T-helper 1 cell treated with Interleukin-12 subunit alpha and Interleukin-12 subunit beta and Interleukin-4 antibody, amounts not matched to agents 30 μg/mL and 1 μg/mL, for 36 hours (primary cell): ENCODE results near the gene STK11.

Experiments
- H3K27ac Mint-ChIP-seq: one replicate; pipeline ENCODE4 v1.8.0; 2021; ENCODE audit warnings: mild to moderate bottlenecking, mixed read lengths
- H3K27me3 Mint-ChIP-seq: one replicate; pipeline ENCODE4 v1.8.0; 2021; ENCODE audit warnings: low read depth, mixed read lengths
- H3K36me3 Mint-ChIP-seq: one replicate; pipeline ENCODE4 v1.8.0; 2021; ENCODE audit warnings: low read depth, mixed read lengths
- H3K4me1 Mint-ChIP-seq: one replicate; pipeline ENCODE4 v1.8.0; 2021; ENCODE audit warnings: low read depth, mixed read lengths
- H3K4me3 Mint-ChIP-seq: one replicate; pipeline ENCODE4 v1.8.0; 2021; ENCODE audit warnings: mild to moderate bottlenecking, moderate library complexity, mixed read lengths
- H3K9me3 Mint-ChIP-seq: one replicate; pipeline ENCODE4 v1.8.0; 2021; ENCODE audit warnings: mixed read lengths

The STK11 gene

DNA sequence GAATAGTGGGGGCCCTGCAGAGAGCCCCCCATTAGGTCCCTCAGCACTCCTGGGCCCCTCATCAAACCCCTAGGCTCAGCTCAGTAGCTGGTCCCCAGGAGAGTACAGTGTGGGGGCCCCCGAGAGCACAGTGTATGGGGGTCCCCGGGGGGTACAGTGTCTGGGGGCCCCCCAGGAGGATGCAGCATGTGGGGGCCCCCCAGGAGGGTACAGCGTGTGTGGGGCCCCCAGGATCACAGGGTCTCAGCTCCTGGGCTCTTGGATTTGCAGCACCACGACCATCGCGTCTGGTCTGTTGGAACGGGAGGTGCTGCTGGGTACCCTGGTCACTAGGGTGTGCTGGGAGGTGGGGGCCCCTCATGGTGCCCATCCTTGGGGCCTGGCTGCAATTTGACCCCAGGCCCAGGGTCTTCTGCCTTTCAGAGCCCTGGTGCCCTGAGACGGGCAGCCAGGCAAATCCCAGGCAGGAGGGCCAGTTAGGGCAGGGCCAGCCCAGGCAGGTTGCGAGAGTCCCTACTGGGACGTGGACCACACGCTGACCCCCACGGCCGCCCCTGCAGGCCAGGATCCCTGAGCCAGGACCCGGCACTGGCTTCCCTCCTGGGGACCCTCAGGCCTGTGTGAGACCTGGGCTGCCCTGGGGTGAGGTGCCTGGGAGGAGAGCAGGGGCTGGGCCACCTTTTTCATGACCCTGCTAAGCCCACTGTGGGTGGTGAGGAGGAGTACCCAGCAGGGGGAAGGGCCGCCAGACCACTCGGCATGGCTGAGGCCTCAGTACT lies 18.7 kb downstream of the STK11 start:
- Mint-ChIP-seq H3K27ac (no peak overlapping the region), H3K9me3 (no peaks in the 10 kb centered on the region), H3K4me1 (no peaks in the 10 kb centered on the region), H3K36me3 (no peaks in the 10 kb centered on the region), H3K4me3 (no peak overlapping the region), H3K27me3 (no peaks in the 10 kb centered on the region)

DNA sequence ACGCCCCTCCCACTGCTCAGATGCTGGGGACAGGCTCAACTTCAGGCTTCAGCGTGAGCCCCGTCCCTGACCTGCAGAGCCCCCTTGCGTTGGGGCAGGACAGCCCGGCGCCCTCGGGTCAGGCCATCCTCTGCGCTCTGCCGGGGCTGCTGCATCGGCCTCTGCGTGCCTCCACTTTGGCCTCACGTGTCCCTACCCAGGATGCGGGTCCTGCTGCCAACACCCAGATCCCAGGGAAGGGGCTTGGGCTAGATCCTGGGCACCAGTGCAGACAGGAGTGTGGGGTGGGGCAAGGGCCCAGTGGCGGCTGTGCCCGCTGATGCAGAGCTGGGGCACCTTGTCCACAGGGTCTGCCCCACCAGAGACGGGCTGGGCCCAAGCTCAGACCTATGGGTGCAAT lies 19.3 kb downstream of the STK11 start:
- Mint-ChIP-seq H3K36me3 (no peaks in the 10 kb centered on the region), H3K27me3 (no peaks in the 10 kb centered on the region), H3K4me3 (no peak overlapping the region), H3K27ac (no peak overlapping the region), H3K9me3 (no peaks in the 10 kb centered on the region), H3K4me1 (no peaks in the 10 kb centered on the region)

DNA sequence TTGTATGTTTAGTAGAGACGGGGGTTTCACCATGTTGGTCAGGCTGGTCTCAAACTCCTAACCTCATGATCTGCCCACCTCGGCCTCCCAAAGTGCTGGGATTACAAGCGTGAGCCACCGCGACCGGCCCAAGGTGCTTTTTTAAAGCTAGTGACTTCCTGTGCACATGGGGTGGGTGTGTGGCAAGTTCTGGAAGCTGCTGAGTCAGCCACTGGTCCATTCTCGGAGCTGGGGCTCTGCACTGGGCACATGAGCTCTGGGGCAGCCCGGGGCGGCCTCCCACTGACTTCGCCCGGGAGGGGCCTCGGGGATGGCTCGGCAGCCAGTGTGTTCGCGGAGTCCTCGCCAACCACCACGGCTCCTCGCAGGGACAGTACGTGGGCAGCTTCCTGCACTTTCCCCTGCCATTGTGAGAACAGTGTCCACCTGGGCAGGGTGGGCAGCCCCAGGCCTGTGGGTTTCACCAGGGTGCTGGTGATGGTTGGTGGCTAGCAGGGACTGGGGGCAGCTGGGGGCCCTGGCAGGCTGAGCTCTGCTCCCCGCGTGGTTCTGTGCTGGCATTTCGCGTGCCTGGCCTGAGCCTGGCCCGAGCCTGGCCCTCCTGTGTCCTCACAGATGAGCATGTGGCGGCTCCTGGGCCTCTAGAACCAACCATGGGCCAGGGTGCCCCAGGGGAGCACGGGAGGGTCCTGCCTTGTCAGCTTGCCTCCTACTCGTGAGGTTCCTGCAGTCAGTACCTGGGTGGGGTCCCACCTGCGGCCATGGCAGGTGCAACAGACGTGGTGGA lies 20.1 kb downstream of the STK11 start:
- no peaks in the 10 kb centered on the region for H3K36me3 Mint-ChIP-seq
- H3K4me1 Mint-ChIP-seq, result no peaks in the 10 kb centered on the region
- no peaks in the 10 kb centered on the region for H3K27me3 Mint-ChIP-seq
- H3K27ac Mint-ChIP-seq, result no peak overlapping the region
- no peaks in the 10 kb centered on the region for H3K9me3 Mint-ChIP-seq
- no peak overlapping the region for H3K4me3 Mint-ChIP-seq

DNA sequence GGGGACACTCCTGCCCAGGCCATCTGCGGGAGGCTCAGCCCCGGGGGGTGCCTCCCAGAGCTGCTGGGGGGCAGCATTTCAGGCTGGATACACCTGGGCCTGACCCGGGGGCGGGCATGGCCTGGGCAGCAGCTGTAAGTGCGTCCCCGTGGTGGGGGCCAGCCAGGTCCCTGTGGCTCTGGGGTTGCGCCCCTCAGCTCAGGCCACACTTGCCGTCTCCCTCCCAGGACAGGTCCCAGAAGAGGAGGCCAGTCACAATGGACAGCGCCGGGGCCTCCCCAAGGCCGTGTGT lies 20.6 kb downstream of the STK11 start:
- Mint-ChIP-seq H3K4me1 (no peaks in the 10 kb centered on the region), H3K9me3 (no peaks in the 10 kb centered on the region), H3K4me3 (no peak overlapping the region)

DNA sequence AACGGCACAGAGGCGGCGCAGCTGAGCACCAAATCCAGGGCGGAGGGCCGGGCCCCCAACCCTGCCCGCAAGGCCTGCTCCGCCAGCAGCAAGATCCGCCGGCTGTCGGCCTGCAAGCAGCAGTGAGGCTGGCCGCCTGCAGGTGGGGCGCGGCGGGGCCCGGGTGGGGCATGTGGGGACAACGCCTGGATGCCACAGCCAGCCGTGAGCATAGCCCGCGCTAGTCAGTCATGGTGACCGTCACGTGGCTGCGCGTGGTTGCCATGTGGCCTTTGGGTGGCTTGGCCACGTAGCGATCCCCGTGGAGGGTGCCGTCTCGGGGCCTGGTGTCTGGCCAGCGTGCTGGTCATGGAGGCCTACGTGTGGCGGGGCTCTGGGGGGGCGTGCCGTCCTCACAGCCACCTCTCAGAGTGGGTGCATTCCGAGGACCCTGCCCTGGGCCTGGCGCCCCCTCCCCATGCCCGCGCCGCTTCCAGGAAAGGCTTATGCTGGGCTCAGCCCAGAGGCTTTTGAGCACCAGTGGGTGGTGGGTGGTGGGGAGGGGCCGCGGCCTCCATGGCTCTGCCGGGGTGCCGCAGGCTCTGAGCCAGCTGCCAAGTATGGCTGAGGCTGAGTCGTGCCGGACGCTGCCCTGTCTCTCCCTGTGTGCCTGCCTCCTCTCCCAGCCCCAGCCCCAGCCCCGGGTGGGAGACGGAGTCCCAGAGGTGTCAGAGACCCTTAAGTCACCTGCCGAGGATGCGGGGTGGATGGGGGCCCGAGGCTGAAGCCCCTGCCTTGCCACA lies 21.1 kb downstream of the STK11 start:
- H3K4me3 Mint-ChIP-seq, result no peak overlapping the region
- no peak overlapping the region for H3K27ac Mint-ChIP-seq
- H3K27me3 Mint-ChIP-seq, result no peaks in the 10 kb centered on the region
- no peaks in the 10 kb centered on the region for H3K4me1 Mint-ChIP-seq
- H3K36me3 Mint-ChIP-seq, result no peaks in the 10 kb centered on the region
- H3K9me3 Mint-ChIP-seq, result no peaks in the 10 kb centered on the region

More for the DNA sequence above, 20.6 kb downstream of the STK11 start:
- H3K36me3 Mint-ChIP-seq, result no peaks in the 10 kb centered on the region
- no peak overlapping the region for H3K27ac Mint-ChIP-seq
- no peaks in the 10 kb centered on the region for H3K27me3 Mint-ChIP-seq

DNA sequence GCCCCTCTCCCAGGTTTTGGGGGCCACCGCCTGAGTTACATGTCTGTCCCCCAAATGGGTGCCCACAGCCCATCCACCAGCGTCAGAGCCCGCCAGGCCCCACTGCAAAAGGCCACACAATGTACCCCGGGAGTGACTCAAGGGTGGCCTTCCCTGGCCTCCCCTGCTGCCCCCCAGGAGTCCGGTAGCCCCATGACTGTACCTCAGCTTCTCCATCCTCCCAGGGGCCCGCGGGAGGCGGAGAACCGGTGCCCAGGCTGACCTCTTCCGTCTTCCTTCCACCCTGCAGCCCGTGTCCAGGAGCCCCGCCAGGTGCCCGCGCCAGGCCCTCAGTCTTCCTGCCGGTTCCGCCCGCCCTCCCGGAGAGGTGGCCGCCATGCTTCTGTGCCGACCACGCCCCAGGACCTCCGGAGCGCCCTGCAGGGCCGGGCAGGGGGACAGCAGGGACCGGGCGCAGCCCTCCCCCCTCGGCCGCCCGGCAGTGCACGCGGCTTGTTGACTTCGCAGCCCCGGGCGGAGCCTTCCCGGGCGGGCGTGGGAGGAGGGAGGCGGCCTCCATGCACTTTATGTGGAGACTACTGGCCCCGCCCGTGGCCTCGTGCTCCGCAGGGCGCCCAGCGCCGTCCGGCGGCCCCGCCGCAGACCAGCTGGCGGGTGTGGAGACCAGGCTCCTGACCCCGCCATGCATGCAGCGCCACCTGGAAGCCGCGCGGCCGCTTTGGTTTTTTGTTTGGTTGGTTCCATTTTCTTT lies 21.9 kb downstream of the STK11 start:
- Mint-ChIP-seq H3K9me3 (no peaks in the 10 kb centered on the region), H3K4me3 (no peak overlapping the region), H3K4me1 (no peaks in the 10 kb centered on the region), H3K36me3 (no peaks in the 10 kb centered on the region), H3K27ac (no peak overlapping the region), H3K27me3 (no peaks in the 10 kb centered on the region)

DNA sequence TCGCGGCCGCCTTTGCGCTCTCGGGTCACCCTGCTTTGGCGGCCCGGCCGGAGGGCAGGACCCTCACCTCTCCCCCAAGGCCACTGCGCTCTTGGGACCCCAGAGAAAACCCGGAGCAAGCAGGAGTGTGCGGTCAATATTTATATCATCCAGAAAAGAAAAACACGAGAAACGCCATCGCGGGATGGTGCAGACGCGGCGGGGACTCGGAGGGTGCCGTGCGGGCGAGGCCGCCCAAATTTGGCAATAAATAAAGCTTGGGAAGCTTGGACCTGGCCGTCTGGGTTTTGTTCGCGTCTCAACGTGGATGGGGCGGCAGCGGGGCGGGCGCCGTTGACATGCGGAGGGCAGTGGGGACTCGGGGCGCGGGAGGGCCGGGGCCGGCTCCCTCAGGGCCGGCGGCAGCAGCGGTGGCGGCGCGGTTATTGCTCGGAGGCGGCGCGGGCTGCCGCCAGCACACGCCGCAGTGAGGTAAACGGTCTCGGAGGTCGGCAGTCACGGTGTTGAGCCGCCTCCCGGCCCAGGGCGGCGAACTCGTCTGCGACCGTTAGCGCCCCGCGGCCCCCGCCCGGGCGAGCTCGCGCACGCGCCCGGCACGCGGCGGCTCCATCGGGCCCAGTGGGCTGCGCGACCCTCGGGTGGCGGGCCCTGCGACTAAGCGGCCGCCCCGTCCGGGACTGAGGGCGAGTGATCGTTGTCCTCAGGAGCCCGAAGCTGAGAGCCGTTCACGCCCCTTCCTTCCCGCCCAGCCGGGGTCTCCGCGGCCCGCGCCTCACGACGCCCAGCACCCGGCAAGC lies 22.8 kb downstream of the STK11 start:
- Mint-ChIP-seq H3K36me3 (no peaks in the 10 kb centered on the region), H3K4me3 (no peak overlapping the region), H3K27ac (no peak overlapping the region), H3K9me3 (no peaks in the 10 kb centered on the region), H3K27me3 (no peaks in the 10 kb centered on the region), H3K4me1 (no peaks in the 10 kb centered on the region)

DNA sequence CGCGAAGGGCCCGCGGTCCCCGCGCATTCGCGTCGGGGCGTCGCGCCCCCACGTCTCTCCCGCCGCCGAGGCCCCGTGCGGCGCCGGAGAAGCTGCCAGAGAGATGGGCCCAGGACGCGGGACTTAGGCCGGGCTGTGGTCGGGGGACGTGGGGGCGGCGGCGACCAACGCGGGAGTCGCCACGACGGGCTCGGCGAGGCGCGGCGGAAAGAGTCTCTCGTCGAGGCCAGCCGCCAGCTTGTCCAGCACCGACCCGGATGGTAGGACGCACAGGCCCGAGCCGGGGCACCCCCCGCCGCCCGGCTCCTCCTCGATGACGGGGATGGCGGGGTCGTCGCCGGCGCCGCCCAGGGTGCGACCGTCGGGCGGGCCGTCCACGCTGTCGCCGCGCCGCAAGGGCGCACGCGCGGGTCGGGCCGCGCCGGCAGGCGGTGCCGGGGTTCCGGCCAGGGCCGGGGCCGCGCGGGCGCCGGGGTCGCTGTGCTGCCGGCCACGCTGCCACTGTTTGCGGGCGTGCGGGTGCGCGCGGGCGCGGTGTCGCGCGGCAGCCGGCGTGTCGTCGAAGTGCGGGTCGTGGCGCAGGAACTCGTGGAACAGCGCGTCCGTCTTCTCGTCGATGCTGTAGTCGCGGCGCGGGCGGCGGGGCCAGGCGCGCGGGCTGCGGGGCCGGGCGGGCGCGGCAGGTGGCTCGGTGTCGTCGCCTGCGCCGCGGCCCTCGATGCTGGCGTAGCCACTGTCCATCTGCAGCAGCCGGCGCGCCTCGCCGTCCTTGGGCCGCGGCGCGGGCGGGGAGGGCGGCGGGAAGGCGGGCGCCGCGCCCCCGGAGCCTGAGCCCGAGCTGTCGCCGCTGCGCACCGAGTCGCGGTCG lies 23.7 kb downstream of the STK11 start:
- no peak overlapping the region for H3K4me3 Mint-ChIP-seq
- H3K36me3 Mint-ChIP-seq, result no peaks in the 10 kb centered on the region
- no peaks in the 10 kb centered on the region for H3K9me3 Mint-ChIP-seq
- no peak overlapping the region for H3K27ac Mint-ChIP-seq
- H3K4me1 Mint-ChIP-seq, result no peaks in the 10 kb centered on the region
- H3K27me3 Mint-ChIP-seq, result no peaks in the 10 kb centered on the region

DNA sequence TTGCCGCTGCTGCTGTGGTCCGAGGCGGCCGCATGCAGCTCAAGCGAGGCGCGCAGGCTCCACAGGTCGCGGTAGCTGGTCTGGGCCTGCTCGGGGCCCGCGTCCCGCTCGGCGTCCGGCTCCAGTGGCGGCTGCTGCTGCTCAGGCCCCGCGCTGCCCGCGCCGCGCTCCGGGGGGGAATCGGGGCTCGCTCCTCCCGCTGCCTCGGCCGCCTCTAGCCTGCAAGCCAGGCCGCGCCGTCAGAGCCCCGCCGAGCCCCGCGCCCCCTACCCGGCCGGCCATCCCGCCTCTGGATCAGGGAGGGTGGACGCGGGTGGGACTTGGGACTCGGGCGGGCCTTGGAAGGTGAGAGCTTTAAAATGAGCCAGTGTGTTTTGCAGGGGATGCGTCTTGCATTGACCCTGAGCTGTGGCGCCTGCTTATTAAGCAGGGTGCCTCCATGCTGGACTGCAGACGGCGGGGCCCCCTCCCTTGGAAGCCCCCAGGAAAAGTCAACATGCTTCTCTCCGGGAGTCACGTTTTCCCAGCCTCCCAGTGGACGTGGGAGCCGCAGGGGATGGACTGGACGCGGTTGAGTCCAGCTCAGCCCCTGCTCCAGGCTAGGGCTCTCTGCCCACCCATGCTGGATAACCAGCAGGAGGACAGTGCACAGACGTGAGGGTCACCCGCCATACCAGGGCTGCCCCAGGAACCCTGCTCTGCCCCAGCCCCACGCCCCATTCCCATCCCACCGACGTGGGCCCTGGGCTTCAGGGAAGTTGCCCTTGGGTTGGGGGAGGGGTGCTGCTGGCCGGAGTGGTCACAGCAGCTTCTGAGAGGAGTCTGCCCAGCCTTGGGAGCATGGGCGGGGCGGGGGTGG lies 24.6 kb downstream of the STK11 start:
- Mint-ChIP-seq H3K36me3 (no peaks in the 10 kb centered on the region), H3K4me1 (no peaks in the 10 kb centered on the region), H3K9me3 (no peaks in the 10 kb centered on the region), H3K4me3 (no peak overlapping the region), H3K27ac (no peak overlapping the region), H3K27me3 (no peaks in the 10 kb centered on the region)

DNA sequence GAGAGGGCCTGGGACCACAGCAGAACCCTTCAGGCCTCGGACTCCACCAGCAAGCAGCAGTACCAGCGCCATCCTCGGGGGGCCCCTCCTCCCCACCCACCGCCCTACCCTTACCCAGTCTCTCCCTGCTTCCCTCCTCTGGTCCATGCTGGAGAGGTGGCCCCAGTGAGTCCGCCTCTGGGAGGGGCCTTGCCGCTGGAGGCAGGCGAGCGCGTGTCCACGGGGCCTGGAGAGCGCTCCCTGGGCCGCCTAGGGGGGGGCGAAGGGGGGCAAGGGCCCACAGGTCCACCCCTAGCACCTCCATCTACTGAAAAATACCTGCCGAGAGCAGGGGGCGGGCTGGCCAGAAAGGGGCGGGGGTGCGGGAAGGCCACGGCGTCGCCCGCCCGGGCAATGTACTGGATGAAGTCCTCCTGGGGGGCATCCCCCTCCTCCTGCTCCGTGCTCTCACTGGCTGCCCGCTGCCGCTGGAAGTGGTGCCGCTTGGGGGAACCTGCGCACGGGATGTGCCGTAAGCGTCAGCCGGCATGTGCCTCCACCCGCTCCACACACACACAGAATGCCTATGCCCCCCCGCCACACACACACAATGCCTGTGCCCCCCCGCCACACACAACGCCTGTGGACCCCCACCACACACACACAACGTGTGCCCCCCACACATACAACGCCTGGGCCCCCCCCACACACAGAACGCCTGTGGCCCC lies 25.4 kb downstream of the STK11 start:
- Mint-ChIP-seq H3K36me3 (no peaks in the 10 kb centered on the region), H3K27me3 (no peaks in the 10 kb centered on the region), H3K4me3 (no peak overlapping the region), H3K27ac (no peak overlapping the region), H3K4me1 (no peaks in the 10 kb centered on the region), H3K9me3 (no peaks in the 10 kb centered on the region)

DNA sequence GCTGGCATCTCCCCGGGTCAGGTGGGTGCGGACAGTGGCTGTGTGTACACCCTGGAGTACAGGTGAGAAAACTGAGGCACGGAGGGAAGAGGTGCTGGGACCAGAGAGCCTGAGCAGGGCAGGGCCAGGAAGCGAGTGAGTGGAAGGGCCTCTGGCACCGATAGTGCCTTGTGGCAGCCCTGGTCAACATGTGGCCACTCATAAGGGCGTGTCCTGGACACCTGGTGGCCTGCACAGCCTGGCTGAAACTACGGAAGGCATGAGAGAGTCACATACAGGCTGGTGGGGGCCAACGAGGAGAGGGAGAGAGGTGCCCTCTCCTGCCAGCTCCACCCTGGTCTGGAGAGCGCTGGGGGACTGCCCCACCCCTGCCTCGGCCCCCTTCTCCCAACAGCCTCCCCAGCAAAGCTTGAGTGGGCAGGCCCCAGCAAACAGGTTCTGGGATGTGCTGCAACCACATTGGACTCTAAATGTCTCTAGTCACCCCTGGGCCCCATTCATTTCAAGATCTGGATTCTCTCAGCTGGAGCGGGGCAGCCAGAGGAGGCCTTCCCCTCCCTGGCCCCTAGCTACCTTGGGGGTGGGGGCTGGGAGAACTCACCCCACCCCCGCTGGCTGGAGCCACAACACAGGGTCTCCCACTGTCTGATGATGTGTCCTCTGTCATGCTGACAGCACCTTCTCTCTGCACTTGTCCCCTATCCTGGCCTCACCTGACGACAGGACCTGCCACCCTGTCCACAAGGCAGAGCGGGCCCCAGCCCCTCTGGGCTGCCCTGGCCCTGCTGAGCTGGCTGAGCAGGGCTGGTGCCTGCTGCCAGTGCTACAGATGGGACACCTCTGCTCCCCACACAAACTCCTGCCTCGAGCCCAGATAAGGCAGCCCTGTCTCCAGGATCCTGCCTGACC lies 26.4 kb downstream of the STK11 start:
- Mint-ChIP-seq H3K4me3 (no peak overlapping the region), H3K9me3 (no peaks in the 10 kb centered on the region), H3K27ac (no peak overlapping the region), H3K36me3 (no peaks in the 10 kb centered on the region), H3K4me1 (no peaks in the 10 kb centered on the region), H3K27me3 (no peaks in the 10 kb centered on the region)
